Endodermal cell (in vitro differentiated cells): ENCODE results near the gene DSCAML1. TPM values are rescaled to one million over a fixed set of nuclear protein-coding genes. Genes with fewer than 3 reads are reported as not detected.

ENCODE experiments used
- DNase-seq: peaks from one replicate; pipeline ENCODE4 v3.0.0-alpha.2; 2017
- H3K27ac ChIP-seq: 2 replicates; pipeline ENCODE4 v1.5.1; 2013; ENCODE audit warnings: mild to moderate bottlenecking, low read depth, low read length, moderate library complexity
- H3K27me3 ChIP-seq: 2 replicates; pipeline ENCODE4 v1.6.1; 2013; ENCODE audit warnings: mild to moderate bottlenecking, low read length, moderate library complexity; ENCODE audit not compliant: insufficient read depth, control insufficient read depth, poor library complexity, severe bottlenecking
- H3K36me3 ChIP-seq: 2 replicates; pipeline ENCODE4 v1.7.0; 2013; ENCODE audit warnings: mild to moderate bottlenecking, low read length, moderate library complexity; ENCODE audit not compliant: control insufficient read depth, insufficient read depth
- H3K4me1 ChIP-seq: one replicate; pipeline ENCODE4 v1.7.0; 2013; ENCODE audit warnings: low read length; ENCODE audit not compliant: control insufficient read depth, insufficient read depth
- H3K4me3 ChIP-seq: 2 replicates; pipeline ENCODE4 v1.5.1; 2013; ENCODE audit warnings: mild to moderate bottlenecking, low read length, moderate library complexity
- H3K9ac ChIP-seq: 2 replicates; pipeline ENCODE4 v1.6.1; 2013; ENCODE audit warnings: mild to moderate bottlenecking, low read length, moderate library complexity; ENCODE audit not compliant: poor library complexity, severe bottlenecking; ENCODE audit errors: extremely low read depth
- H3K9me3 ChIP-seq: 2 replicates; pipeline ENCODE4 v1.6.1; 2013; ENCODE audit warnings: mild to moderate bottlenecking, low read length, moderate library complexity; ENCODE audit not compliant: control insufficient read depth
- H3K27ac Mint-ChIP-seq: 2 replicates; pipeline ENCODE4 v1.8.0; 2020; ENCODE audit warnings: mixed read lengths
- H3K27me3 Mint-ChIP-seq: 2 replicates; pipeline ENCODE4 v1.8.0; 2021; ENCODE audit warnings: mild to moderate bottlenecking, mixed read lengths; ENCODE audit not compliant: insufficient read depth
- H3K36me3 Mint-ChIP-seq: 2 replicates; pipeline ENCODE4 v1.8.0; 2020; ENCODE audit warnings: low read depth, mixed read lengths
- H3K4me1 Mint-ChIP-seq: 2 replicates; pipeline ENCODE4 v1.8.0; 2020; ENCODE audit warnings: mixed read lengths
- H3K4me3 Mint-ChIP-seq: 2 replicates; pipeline ENCODE4 v1.8.0; 2020; ENCODE audit warnings: mild to moderate bottlenecking, moderate library complexity, mixed read lengths
- H3K9me3 Mint-ChIP-seq: 2 replicates; pipeline ENCODE4 v1.8.0; 2020; ENCODE audit warnings: mild to moderate bottlenecking, mixed read lengths
- WGBS, 2 experiments: methylation state at CpG; one replicate each; pipeline versions ENCODE4 v1.1.5 to v1.1.7; 2013; ENCODE audit warnings: missing lambda C conversion rate in 2 of 2, mixed read lengths in 1 of 2; ENCODE audit not compliant: insufficient coverage in 1 of 2, insufficient read length in 1 of 2; 5-methylcytosine and 5-hydroxymethylcytosine counted together
- total RNA-seq, 2 donors: library from RNA; stranded (reverse); fragmentation: NEBNext Ultra II Directional in 1 of 2; extraction: Animal tissue kit (Norgen Biotek cat#: 25700) in 1 of 2; gene quantifications; 2 replicates in 1 of 2; 3 replicates in 1 of 2; pipeline ENCODE4 v1.2.1, GENCODE V29; 2021
- TF ChIP-seq, protein P1 (sequence below): fragments of 200-600 bp; sonication (generic); conservative IDR thresholded peaks from 2 replicates; pipeline ENCODE4 v1.5.0; 2021; ENCODE audit warnings: antibody characterized with exemption, mild to moderate bottlenecking

DSCAML1 gene
- total RNA-seq, 2 donors from 2014 or later, result 5.6 to 10.9 TPM

GRCh38 chr11:117701781-117702180, 95.2 kb downstream of the DSCAML1 start:
- TF ChIP-seq, protein P1, sequence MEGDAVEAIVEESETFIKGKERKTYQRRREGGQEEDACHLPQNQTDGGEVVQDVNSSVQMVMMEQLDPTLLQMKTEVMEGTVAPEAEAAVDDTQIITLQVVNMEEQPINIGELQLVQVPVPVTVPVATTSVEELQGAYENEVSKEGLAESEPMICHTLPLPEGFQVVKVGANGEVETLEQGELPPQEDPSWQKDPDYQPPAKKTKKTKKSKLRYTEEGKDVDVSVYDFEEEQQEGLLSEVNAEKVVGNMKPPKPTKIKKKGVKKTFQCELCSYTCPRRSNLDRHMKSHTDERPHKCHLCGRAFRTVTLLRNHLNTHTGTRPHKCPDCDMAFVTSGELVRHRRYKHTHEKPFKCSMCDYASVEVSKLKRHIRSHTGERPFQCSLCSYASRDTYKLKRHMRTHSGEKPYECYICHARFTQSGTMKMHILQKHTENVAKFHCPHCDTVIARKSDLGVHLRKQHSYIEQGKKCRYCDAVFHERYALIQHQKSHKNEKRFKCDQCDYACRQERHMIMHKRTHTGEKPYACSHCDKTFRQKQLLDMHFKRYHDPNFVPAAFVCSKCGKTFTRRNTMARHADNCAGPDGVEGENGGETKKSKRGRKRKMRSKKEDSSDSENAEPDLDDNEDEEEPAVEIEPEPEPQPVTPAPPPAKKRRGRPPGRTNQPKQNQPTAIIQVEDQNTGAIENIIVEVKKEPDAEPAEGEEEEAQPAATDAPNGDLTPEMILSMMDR, result no peak
- Histone ChIP-seq H3K27me3 (peaks cover 20% of the 10 kb centered on the region), H3K4me3 (no peak overlapping the region), H3K27ac (no peak overlapping the region), H3K9me3 (no peaks in the 10 kb centered on the region), H3K36me3 (no peaks in the 10 kb centered on the region), H3K9ac (no peak overlapping the region), H3K4me1 (peaks cover 18% of the 10 kb centered on the region)
- Mint-ChIP-seq H3K36me3 (no peaks in the 10 kb centered on the region), H3K4me1 (peaks cover 45% of the 10 kb centered on the region), H3K4me3 (no peak overlapping the region), H3K27me3 (peaks cover 18% of the 10 kb centered on the region), H3K27ac (no peak overlapping the region), H3K9me3 (no peaks in the 10 kb centered on the region)
- 79 to 89% methylated on average over 5 to 9 of the region's 9 CpGs for WGBS, 2 experiments
- peak; percentile 36 for DNase-seq

DNA sequence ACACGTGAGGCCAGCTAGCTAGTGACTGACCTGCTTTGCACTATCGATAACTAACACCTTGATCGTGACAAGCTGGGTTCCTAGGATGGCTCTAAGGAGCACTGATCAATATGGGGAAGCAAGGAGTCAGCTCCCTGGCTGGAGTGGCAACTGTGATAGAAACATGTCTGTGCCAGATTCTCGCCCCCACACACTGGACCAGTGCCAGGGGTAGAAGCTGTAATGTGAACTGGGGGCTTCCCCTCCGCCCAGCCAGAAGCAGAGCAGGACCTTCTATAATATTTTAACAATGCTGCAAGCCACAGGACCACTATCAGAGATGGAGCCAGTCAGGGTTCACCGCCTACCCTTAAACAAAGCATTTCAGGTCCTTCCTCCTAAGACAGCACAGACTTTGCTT, 96.5 kb downstream of the DSCAML1 start:
- WGBS, 2 experiments, result 95 to 96% methylated on average over 5 to 6 of the region's 6 CpGs
- DNase-seq, result no peak
- Mint-ChIP-seq H3K4me1 (peaks cover 37% of the 10 kb centered on the region), H3K27me3 (peaks cover 17% of the 10 kb centered on the region), H3K27ac (no peak overlapping the region), H3K36me3 (no peaks in the 10 kb centered on the region), H3K4me3 (no peak overlapping the region), H3K9me3 (no peaks in the 10 kb centered on the region)
- Histone ChIP-seq H3K9ac (no peak overlapping the region), H3K4me3 (no peak overlapping the region), H3K27me3 (peaks cover 22% of the 10 kb centered on the region), H3K27ac (no peak overlapping the region), H3K36me3 (no peaks in the 10 kb centered on the region), H3K4me1 (peaks cover 11% of the 10 kb centered on the region), H3K9me3 (no peaks in the 10 kb centered on the region)
- TF ChIP-seq, protein P1, result no peak

DNA sequence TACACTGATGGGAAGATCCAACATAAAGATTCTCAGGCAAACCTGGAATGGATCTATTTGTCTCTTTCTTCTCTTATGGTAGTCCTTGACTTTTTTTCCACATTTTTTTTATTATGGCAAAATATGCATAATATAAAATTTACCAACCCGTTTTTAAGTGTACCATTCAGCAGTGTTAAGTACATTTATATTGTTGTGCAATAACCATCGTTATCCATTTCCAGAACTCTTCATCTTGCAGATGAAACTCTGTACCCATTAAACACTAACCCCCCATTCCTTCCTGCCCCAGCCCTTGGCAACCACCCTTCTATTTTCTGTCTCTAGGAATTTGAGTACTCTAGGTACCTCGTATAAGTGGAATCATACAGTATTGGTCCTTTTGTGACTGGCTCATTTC, 99.7 kb downstream of the DSCAML1 start:
- peaks cover 29% of the 10 kb centered on the region for H3K27me3 ChIP-seq
- 89 to 100% methylated on average over 2 of the region's 3 CpGs for WGBS, 2 experiments
- H3K9me3 Mint-ChIP-seq, result no peaks in the 10 kb centered on the region
- no peak overlapping the region for H3K4me3 ChIP-seq
- no peak for DNase-seq
- TF ChIP-seq, protein P1, result no peak
- peaks cover 8% of the 10 kb centered on the region for H3K4me1 Mint-ChIP-seq
- peaks cover 2% of the 10 kb centered on the region for H3K4me1 ChIP-seq
- no peaks in the 10 kb centered on the region for H3K9me3 ChIP-seq
- H3K4me3 Mint-ChIP-seq, result no peak overlapping the region
- no peaks in the 10 kb centered on the region for H3K36me3 ChIP-seq
- H3K36me3 Mint-ChIP-seq, result no peaks in the 10 kb centered on the region
- H3K9ac ChIP-seq, result no peak overlapping the region
- no peak overlapping the region for H3K27ac Mint-ChIP-seq
- H3K27ac ChIP-seq, result no peak overlapping the region
- peaks cover 22% of the 10 kb centered on the region for H3K27me3 Mint-ChIP-seq
